NT2/D1 (cell line): ENCODE data around the gene ASL.
"Not testable (repeated sequence)": the region's sequence is repeated elsewhere in the genome, so short reads cannot be mapped to it uniquely, and the experiment has no call there.

Experiments used
- SUZ12 ChIP-seq: IDR thresholded peaks from 2 replicates; pipeline ENCODE4 v1.6.1; 2011; ENCODE audit not compliant: insufficient read length, insufficient read depth; ENCODE audit errors: extremely low read depth
- YY1 ChIP-seq: IDR thresholded peaks from 2 replicates; pipeline ENCODE4 v1.6.1; 2011; ENCODE audit not compliant: insufficient read length, insufficient read depth
- ZNF274 ChIP-seq: IDR thresholded peaks from 2 replicates; pipeline ENCODE4 v1.6.1; 2011; ENCODE audit warnings: mild to moderate bottlenecking, low read depth, low read length

- not testable (repeated sequence) for TF ChIP-seq YY1, ZNF274, SUZ12
Observed at GRCh38 chr7:66049886-66050285, 25.7 kb upstream of the ASL start.
